Measurements from ENCODE around the gene RFTN1. TPM values are rescaled to one million over a fixed set of nuclear protein-coding genes. Genes with fewer than 3 reads are reported as not detected.
A peak's percentile ranks its signal among the peaks of the same experiment; 100 is the strongest.

RFTN1 gene
- total and polyA plus RNA-seq, 9 of the 15 experiments (the other 6 are each of a cell fraction or from before 2014, with no cell fraction given) = 0.08 to 0.51 (median 0.11) TPM; not detected in 6

DNA sequence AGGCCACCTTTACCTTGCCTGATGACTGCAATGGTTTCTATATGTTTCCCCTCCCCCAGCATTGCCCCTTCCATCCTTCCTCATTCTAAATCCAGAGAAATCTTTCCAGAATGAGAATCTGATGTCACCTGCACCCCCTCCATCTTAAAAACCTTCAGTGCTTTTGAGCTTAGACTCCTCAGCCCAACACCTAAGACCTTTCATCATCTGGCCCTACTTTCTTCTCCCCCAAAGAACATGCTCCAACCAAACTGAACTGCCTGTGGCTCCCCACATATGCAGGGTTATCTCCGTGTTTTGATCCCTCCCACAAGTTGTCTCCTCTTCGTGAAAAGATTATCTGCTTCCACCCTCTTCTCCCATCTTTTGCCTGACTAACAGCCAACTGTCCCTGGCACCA is 27.3 kb downstream of the RFTN1 start (continued):
- TF ChIP-seq HDAC1 (IDR thresholded peaks at IDR 0.05) = no peak
- TF ChIP-seq, protein P1, sequence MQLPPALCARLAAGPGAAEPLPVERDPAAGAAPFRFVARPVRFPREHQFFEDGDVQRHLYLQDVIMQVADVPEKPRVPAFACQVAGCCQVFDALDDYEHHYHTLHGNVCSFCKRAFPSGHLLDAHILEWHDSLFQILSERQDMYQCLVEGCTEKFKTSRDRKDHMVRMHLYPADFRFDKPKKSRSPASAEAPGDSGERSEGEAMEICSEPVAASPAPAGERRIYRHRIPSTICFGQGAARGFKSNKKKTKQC (CRISPR knock-in tag; IDR thresholded peaks at IDR 0.05) = no peak

DNA sequence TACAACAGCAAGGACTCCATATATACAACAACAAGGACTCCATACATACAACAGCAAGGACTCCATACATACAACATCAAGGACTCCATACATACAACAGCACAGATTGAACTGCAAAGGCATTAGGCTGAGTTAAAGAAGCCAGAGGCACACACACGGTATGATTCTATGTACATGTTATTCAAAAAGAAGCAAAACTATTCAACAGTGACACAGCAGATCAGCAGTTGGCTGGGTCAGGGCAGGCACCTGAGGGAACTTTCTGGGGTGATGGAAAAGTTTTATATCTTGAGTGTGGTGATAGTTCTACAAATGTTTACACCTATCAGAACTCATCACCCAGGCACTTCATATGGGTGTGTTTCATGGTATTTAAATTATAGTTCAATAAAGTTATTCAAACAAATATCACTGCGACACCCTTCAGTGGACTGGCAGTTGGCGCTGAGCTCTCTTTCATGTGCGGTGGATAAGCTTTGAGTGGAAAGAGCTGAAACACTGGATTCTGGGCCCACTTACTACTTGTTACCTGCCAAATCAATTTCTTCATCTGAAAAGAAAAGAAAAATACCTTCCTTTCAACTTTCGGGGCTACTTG is 28.0 kb downstream of the RFTN1 start:
- no peak overlapping the region for H3K4me2 ChIP-seq (ENCODE audit: insufficient read depth, low read length)
- intact Hi-C loops (cut with micrococcal nuclease) (no loop called here), in situ Hi-C loops (cut with MboI) (no loop called here)
- H3K9me3 ChIP-seq (replicated peaks; ENCODE audit: control insufficient read depth, insufficient read depth, low read depth, low read length) = no peaks in the 10 kb centered on the region
- no peaks in the 10 kb centered on the region for H4K20me1 ChIP-seq (replicated peaks; ENCODE audit: control insufficient read depth, insufficient read depth, low read length)
- no peak overlapping the region for H3K27ac ChIP-seq (ENCODE audit: extremely low read depth, low read depth, low read length)
- H3K4me3 ChIP-seq = no peak overlapping the region
- no peaks in the 10 kb centered on the region for H3K4me1 ChIP-seq (replicated peaks in 1 of 2; ENCODE audit: control insufficient read depth in 2 of 2, insufficient read depth in 2 of 2, low read length in 2 of 2)
- WGBS (ENCODE audit: insufficient coverage, low coverage, missing lambda C conversion rate) = 2% methylated on average over 5 of the region's 5 CpGs
- H3K9me1 ChIP-seq (ENCODE audit: control insufficient read depth, insufficient read depth, low read length) = no peaks in the 10 kb centered on the region
- FAIRE-seq (no peak), DNase-seq (ENCODE audit: extremely low read depth in 1 of 4, low spot score in 3 of 4) (no peak), ATAC-seq (0 out of 3 replicates have a peak, but pooled peaks have one; percentile 32)
- no peaks in the 10 kb centered on the region for H3K36me3 ChIP-seq (ENCODE audit: control insufficient read depth, insufficient read depth, low read length)
- no peaks in the 10 kb centered on the region for H3K79me2 ChIP-seq (ENCODE audit: control insufficient read depth, insufficient read depth, low read length)
- peaks cover 21 to 45% of the 10 kb centered on the region in 2 experiments; a peak in 4 of 5 replicates for H3K27me3 ChIP-seq (ENCODE audit: control insufficient read depth in 2 of 2, insufficient read depth in 2 of 2, low read length in 2 of 2)
- TF ChIP-seq SP1 (CRISPR knock-in tag; IDR thresholded peaks at IDR 0.05) (no peak), C11orf30 (IDR thresholded peaks at IDR 0.05; ENCODE audit: low read depth) (peak; percentile 29; the same call in 1 of the 2 replicates), MAFK (IDR thresholded peaks at IDR 0.05; ENCODE audit: low read length) (0 out of 2 replicates have a peak, but pooled peaks have one; percentile 7), NR4A1 (CRISPR knock-in tag; IDR thresholded peaks at IDR 0.05) (no peak), NR4A1 (tag; IDR thresholded peaks at IDR 0.05) (no peak), JUN (IDR thresholded peaks at IDR 0.05; ENCODE audit: borderline replicate concordance, low read depth, low read length) (no peak), JUN (CRISPR knock-in tag; IDR thresholded peaks at IDR 0.05; ENCODE audit: borderline replicate concordance) (no peak), NFE2 (IDR thresholded peaks at IDR 0.05; ENCODE audit: low read depth) (peak; percentile 62), BMI1 (IDR thresholded peaks at IDR 0.05; ENCODE audit: low read length) (no peak)
- TF ChIP-seq, protein P2, sequence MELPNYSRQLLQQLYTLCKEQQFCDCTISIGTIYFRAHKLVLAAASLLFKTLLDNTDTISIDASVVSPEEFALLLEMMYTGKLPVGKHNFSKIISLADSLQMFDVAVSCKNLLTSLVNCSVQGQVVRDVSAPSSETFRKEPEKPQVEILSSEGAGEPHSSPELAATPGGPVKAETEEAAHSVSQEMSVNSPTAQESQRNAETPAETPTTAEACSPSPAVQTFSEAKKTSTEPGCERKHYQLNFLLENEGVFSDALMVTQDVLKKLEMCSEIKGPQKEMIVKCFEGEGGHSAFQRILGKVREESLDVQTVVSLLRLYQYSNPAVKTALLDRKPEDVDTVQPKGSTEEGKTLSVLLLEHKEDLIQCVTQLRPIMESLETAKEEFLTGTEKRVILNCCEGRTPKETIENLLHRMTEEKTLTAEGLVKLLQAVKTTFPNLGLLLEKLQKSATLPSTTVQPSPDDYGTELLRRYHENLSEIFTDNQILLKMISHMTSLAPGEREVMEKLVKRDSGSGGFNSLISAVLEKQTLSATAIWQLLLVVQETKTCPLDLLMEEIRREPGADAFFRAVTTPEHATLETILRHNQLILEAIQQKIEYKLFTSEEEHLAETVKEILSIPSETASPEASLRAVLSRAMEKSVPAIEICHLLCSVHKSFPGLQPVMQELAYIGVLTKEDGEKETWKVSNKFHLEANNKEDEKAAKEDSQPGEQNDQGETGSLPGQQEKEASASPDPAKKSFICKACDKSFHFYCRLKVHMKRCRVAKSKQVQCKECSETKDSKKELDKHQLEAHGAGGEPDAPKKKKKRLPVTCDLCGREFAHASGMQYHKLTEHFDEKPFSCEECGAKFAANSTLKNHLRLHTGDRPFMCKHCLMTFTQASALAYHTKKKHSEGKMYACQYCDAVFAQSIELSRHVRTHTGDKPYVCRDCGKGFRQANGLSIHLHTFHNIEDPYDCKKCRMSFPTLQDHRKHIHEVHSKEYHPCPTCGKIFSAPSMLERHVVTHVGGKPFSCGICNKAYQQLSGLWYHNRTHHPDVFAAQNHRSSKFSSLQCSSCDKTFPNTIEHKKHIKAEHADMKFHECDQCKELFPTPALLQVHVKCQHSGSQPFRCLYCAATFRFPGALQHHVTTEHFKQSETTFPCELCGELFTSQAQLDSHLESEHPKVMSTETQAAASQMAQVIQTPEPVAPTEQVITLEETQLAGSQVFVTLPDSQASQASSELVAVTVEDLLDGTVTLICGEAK (IDR thresholded peaks at IDR 0.05) = 0 out of 2 replicates have a peak, but pooled peaks have one; percentile 41
- TF ChIP-seq, protein P2 (CRISPR knock-in tag; IDR thresholded peaks at IDR 0.05) = no peak
- no peak overlapping the region for H3K9ac ChIP-seq (ENCODE audit: insufficient read depth in 1 of 2, low read depth in 2 of 2, low read length in 2 of 2)
- H2AFZ ChIP-seq (ENCODE audit: low read depth, low read length) = no peak overlapping the region
- BruUV-seq (replicated peaks) = no TSS peak
- ChIA-PET CTCF (ENCODE audit: low intra/inter-chr PET ratio) (no interaction called here), POLR2A (no interaction called here)
